CD14-positive monocyte (primary cell): ENCODE data around the gene HP. TPM values are rescaled to one million over a fixed set of nuclear protein-coding genes. Genes with fewer than 3 reads are reported as not detected.

Experiments
- DNase-seq, 3 donors: peaks; one replicate each; pipeline ENCODE4 v3.0.0-alpha.2; 2011 to 2022
- H2AFZ ChIP-seq: 2 replicates; pipeline ENCODE4 v1.6.0; 2012; ENCODE audit warnings: mild to moderate bottlenecking, low read depth, low read length, inconsistent platforms; ENCODE audit not compliant: insufficient read depth, poor library complexity, severe bottlenecking
- H3K27ac ChIP-seq, 2 donors: 1 replicate in 1 of 2; 2 replicates in 1 of 2; pipeline ENCODE4 v1.5.1; 2012 to 2013; ENCODE audit warnings: low read length in 2 of 2, control low read depth in 1 of 2, inconsistent platforms in 1 of 2, low read depth in 1 of 2, mild to moderate bottlenecking in 1 of 2
- H3K27me3 ChIP-seq, 2 donors: one replicate each; pipeline versions ENCODE4 v1.6.0 to v1.6.1; 2011 to 2013; ENCODE audit warnings: low read length in 2 of 2; ENCODE audit not compliant: control insufficient read depth in 2 of 2, insufficient read depth in 2 of 2
- H3K36me3 ChIP-seq, 2 donors: replicated peaks in 1 of 2; 1 replicate in 1 of 2; 2 replicates in 1 of 2; pipeline versions ENCODE4 v1.5.1 to v1.6.1; 2012 to 2013; ENCODE audit warnings: low read length in 2 of 2, control low read depth in 1 of 2, inconsistent platforms in 1 of 2, mild to moderate bottlenecking in 1 of 2; ENCODE audit not compliant: insufficient read depth in 2 of 2, control insufficient read depth in 1 of 2
- H3K4me1 ChIP-seq, 2 donors: 1 replicate in 1 of 2; 2 replicates in 1 of 2; pipeline versions ENCODE4 v1.5.1 to v1.6.1; 2012 to 2013; ENCODE audit warnings: low read length in 2 of 2, control low read depth in 1 of 2, inconsistent platforms in 1 of 2, mild to moderate bottlenecking in 1 of 2, moderate library complexity in 1 of 2; ENCODE audit not compliant: insufficient read depth in 2 of 2, control insufficient read depth in 1 of 2
- H3K4me2 ChIP-seq: replicated peaks from 2 replicates; pipeline ENCODE3; 2012; ENCODE audit warnings: low read length, moderate library complexity, mild to moderate bottlenecking; ENCODE audit not compliant: poor library complexity, severe bottlenecking; ENCODE audit errors: extremely low read depth
- H3K4me3 ChIP-seq, 3 experiments: fragments of 200-600 bp in 1 of 3; sonication (generic) in 1 of 3; replicated peaks in 1 of 3; 1 replicate in 2 of 3; 2 replicates in 1 of 3; pipeline ENCODE4 v1.5.1; 2011 to 2013; ENCODE audit warnings: low read length in 3 of 3, mild to moderate bottlenecking in 3 of 3, control low read depth in 2 of 3, low read depth in 2 of 3, inconsistent platforms in 1 of 3, moderate library complexity in 1 of 3
- H3K79me2 ChIP-seq: 2 replicates; pipeline ENCODE4 v1.6.0; 2012; ENCODE audit warnings: mild to moderate bottlenecking, control low read depth, inconsistent platforms, low read length, moderate library complexity; ENCODE audit not compliant: insufficient read depth
- H3K9ac ChIP-seq: 2 replicates; pipeline ENCODE4 v1.6.0; 2017; ENCODE audit warnings: low read length, mild to moderate bottlenecking; ENCODE audit not compliant: insufficient read depth, poor library complexity, severe bottlenecking
- H3K9me3 ChIP-seq, 2 donors: replicated peaks in 1 of 2; 1 replicate in 1 of 2; 2 replicates in 1 of 2; pipeline versions ENCODE4 v1.5.1 to v1.6.1; 2012 to 2013; ENCODE audit warnings: low read length in 2 of 2, control low read depth in 1 of 2; ENCODE audit not compliant: control insufficient read depth in 1 of 2, insufficient read depth in 1 of 2
- H4K20me1 ChIP-seq: 2 replicates; pipeline ENCODE4 v1.6.0; 2012; ENCODE audit warnings: mild to moderate bottlenecking, low read length, control low read depth, moderate library complexity; ENCODE audit not compliant: insufficient read depth
- H3K27ac Mint-ChIP-seq, 7 donors: one replicate each; pipeline ENCODE4 v1.8.0; 2020; ENCODE audit warnings: mild to moderate bottlenecking in 7 of 7, mixed read lengths in 7 of 7, moderate library complexity in 6 of 7, inconsistent platforms in 2 of 7
- H3K27me3 Mint-ChIP-seq, 3 donors: one replicate each; pipeline ENCODE4 v1.8.0; 2021 to 2022; ENCODE audit warnings: low read depth in 3 of 3, mild to moderate bottlenecking in 3 of 3, mixed read lengths in 3 of 3, moderate library complexity in 3 of 3, inconsistent platforms in 1 of 3
- H3K36me3 Mint-ChIP-seq, 2 donors: one replicate each; pipeline ENCODE4 v1.8.0; 2020; ENCODE audit warnings: mixed read lengths in 2 of 2, inconsistent platforms in 1 of 2, mild to moderate bottlenecking in 1 of 2
- H3K4me1 Mint-ChIP-seq: one replicate; pipeline ENCODE4 v1.8.0; 2020; ENCODE audit warnings: mild to moderate bottlenecking, mixed read lengths
- H3K4me3 Mint-ChIP-seq, 2 donors: one replicate each; pipeline ENCODE4 v1.8.0; 2020; ENCODE audit warnings: mild to moderate bottlenecking in 2 of 2, mixed read lengths in 2 of 2, moderate library complexity in 1 of 2
- H3K9me3 Mint-ChIP-seq, 7 donors: one replicate each; pipeline ENCODE4 v1.8.0; 2020 to 2022; ENCODE audit warnings: mixed read lengths in 7 of 7, mild to moderate bottlenecking in 6 of 7, moderate library complexity in 6 of 7, inconsistent platforms in 2 of 7
- WGBS: methylation state at CpG from one replicate; pipeline ENCODE4 v1.1.5; 2013; ENCODE audit warnings: missing lambda C conversion rate; ENCODE audit not compliant: insufficient coverage; 5-methylcytosine and 5-hydroxymethylcytosine counted together
- intact Hi-C, 2 donors: fragments of 100-400 bp; cut with micrococcal nuclease; formaldehyde crosslinking; loops; one replicate each; pipeline versions ENCODE4 v1.15.0 to v1.15.1; 2023
- polyA plus RNA-seq, 3 donors: library from polyadenylated mRNA; depleted of rRNA in 1 of 3; unstranded in 2 of 3; stranded (reverse) in 1 of 3; fragments of 300-500 nt in 2 of 3; fragments of >200 nt in 1 of 3; fragmentation: Illumina TruSeq in 2 of 3; gene quantifications; 1 replicate in 2 of 3; 2 replicates in 1 of 3; pipeline ENCODE4 v1.2.3, GENCODE V29; 2012 to 2021
- TF ChIP-seq, protein P1 (sequence below): fragments of 200-600 bp; IDR thresholded peaks from one replicate; pipeline ENCODE4 v1.8.0; 2022; ENCODE audit warnings: antibody characterized with exemption, mild to moderate bottlenecking

HP gene
- polyA plus RNA-seq, 3 donors, result 9.3 to 59.4 (median 47.8) TPM

DNA sequence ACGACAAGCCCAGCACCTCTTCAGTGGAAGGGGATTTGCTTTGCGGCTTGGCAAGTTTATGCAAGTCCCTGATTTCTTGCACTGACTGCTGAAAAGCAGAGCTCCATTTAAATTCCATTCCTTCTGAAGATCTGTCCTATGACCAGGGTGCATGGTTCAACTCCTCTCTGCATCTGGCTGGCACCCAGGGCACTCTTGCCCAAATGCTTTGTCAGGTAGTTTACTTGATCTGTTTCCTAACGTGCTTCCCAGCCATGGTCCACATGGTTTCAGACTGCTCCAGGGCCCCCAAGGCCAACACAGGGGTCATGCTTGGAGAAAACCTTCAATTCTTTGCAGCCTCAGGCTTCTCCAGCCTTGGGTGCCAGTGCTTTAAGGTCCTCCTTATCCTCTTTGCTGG lies 11.2 kb upstream of the HP start:
- H3K27me3 Mint-ChIP-seq, result peaks cover 0 to 3% (median 2%) of the 10 kb centered on the region in 3 donors
- Histone ChIP-seq H3K9me3 (no peaks in the 10 kb centered on the region), H4K20me1 (no peaks in the 10 kb centered on the region), H3K4me2 (no peak overlapping the region), H3K27ac (no peak overlapping the region), H3K4me1 (no peaks in the 10 kb centered on the region), H3K4me3 (no peak overlapping the region), H3K9ac (no peak overlapping the region), H3K79me2 (no peaks in the 10 kb centered on the region), H3K36me3 (no peaks in the 10 kb centered on the region), H3K27me3 (no peaks in the 10 kb centered on the region), H2AFZ (no peak overlapping the region)
- TF ChIP-seq, protein P1, sequence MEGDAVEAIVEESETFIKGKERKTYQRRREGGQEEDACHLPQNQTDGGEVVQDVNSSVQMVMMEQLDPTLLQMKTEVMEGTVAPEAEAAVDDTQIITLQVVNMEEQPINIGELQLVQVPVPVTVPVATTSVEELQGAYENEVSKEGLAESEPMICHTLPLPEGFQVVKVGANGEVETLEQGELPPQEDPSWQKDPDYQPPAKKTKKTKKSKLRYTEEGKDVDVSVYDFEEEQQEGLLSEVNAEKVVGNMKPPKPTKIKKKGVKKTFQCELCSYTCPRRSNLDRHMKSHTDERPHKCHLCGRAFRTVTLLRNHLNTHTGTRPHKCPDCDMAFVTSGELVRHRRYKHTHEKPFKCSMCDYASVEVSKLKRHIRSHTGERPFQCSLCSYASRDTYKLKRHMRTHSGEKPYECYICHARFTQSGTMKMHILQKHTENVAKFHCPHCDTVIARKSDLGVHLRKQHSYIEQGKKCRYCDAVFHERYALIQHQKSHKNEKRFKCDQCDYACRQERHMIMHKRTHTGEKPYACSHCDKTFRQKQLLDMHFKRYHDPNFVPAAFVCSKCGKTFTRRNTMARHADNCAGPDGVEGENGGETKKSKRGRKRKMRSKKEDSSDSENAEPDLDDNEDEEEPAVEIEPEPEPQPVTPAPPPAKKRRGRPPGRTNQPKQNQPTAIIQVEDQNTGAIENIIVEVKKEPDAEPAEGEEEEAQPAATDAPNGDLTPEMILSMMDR, result no peak
- WGBS, result 93% methylated on average over 3 of the region's 3 CpGs
- intact Hi-C loops, result no loop called here
- peaks cover 10% of the 10 kb centered on the region for H3K4me1 Mint-ChIP-seq
- no peak overlapping the region for H3K4me3 Mint-ChIP-seq
- no peak for DNase-seq
- H3K9me3 Mint-ChIP-seq, result peaks cover 0 to 8% (median 3%) of the 10 kb centered on the region in 7 donors
- H3K36me3 Mint-ChIP-seq, result peaks cover 8 to 12% of the 10 kb centered on the region in 2 donors
- H3K27ac Mint-ChIP-seq, result no peak overlapping the region

DNA sequence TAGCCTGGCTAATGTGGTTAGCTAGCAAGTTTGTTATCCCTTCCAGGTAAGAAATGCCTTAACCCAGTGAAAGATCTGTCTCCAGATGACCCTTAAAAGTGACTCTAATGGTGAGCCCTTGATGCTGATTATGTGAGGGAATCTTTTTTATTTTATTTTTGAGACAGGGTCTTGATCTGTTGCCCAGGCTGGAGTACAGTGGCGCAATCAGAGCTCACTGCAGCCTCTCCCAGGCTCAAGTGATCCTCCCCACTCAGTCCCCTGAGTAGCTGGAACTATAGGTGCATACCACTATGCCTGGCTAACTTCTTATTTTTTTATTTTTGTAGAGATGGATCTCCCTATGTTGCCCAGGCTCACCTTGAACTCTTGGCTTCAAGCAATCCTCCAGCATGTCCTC lies 10.8 kb upstream of the HP start:
- Mint-ChIP-seq H3K36me3 (peaks cover 8 to 12% of the 10 kb centered on the region in 2 donors), H3K27me3 (peaks cover 0 to 3% (median 2%) of the 10 kb centered on the region in 3 donors), H3K27ac (peak overlapping the region in 1 of 7 donors; percentile 8), H3K9me3 (peaks cover 0 to 10% (median 4%) of the 10 kb centered on the region in 7 donors), H3K4me1 (peaks cover 10% of the 10 kb centered on the region), H3K4me3 (no peak overlapping the region)
- Histone ChIP-seq H3K9me3 (peaks cover 1 to 4% of the 10 kb centered on the region in 2 donors), H3K27ac (no peak overlapping the region), H2AFZ (no peak overlapping the region), H3K4me2 (no peak overlapping the region), H3K27me3 (no peaks in the 10 kb centered on the region), H3K4me3 (no peak overlapping the region), H3K36me3 (no peaks in the 10 kb centered on the region), H3K9ac (no peak overlapping the region), H3K4me1 (no peaks in the 10 kb centered on the region), H3K79me2 (no peaks in the 10 kb centered on the region), H4K20me1 (no peaks in the 10 kb centered on the region)
- 100% methylated on average over 1 of the region's 1 CpG for WGBS
- DNase-seq, result no peak
- TF ChIP-seq, protein P1, result no peak
- intact Hi-C loops, result no loop called here
